ENCODE measurements around the gene C5orf15. TPM values are rescaled to one million over a fixed set of nuclear protein-coding genes. Genes with fewer than 3 reads are reported as not detected.

Gene C5orf15
- total RNA-seq, result 10 to 100 TPM; 23.7 to 26.7 TPM

DNA sequence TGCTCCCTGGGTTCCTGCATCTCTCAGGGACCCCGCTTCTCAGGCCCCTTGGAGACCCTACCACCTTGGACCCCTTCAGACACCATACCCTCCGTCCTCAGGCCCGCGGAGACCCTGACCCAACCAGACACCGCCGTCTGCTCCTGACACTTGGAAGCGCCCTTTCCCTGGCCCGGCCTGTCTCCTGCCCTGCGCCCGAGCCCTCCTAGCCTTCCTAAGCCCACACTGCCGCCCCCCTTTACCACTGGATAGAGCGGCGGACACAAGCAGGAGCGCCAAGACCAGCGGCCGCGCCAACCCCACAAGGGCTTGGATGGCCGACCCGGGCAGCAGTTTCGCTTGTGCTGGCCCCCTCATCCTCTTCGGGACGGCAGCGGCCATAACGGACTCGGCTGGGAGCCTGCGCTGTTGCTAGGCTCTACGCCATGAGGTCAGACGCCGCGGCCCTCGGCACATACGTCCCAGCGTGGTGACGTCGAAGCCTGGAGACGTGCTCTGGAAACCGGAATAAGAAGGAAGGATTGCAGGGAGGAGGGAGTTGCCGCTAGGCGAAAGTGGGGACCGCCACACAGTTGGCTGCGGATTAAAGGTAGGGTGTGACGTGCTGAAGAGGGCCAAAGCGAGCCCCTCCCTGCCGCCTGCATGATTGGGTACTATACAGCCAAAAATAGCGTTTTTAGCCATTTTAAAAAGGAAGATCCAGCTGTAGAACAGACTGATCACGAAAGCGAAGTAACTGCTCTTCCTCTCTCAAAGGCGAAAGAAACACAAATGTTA lies at the start of gene C5orf15:
TSS of gene C5orf15 (minus strand) at position 422 of the 777 bp plus-strand sequence. CDS start at position 381, 41 bp downstream.
- peaks cover 50% of the 10 kb centered on the region for H3K4me1 Mint-ChIP-seq (ENCODE audit: low read depth)

DNA sequence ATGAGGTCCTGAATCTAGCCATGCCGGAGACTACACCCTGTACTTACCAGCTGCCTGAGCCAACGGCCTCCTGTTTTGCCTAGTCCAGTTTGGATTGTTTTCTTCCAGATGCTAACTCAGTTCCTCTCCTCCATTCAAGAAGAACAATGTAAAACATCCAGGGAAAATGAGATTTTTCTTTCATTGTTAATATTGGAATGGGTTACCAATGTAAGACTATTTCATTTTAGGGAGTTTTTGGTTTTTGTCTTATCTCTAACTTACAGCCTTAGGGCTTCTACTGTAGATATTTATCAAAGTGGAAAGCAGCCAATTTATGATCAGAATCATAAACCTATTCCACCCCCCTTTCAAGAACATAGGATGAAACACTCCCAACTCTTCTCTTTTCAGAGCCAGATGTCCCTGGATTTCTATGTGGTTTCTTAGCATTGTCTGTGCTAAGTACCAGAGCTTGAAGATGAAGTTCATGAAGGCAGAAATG lies 39.9 kb upstream of the C5orf15 start:
- no peak for DNase-seq
- no peaks in the 10 kb centered on the region for H3K9me3 Mint-ChIP-seq
- peaks cover 5% of the 10 kb centered on the region for H3K36me3 Mint-ChIP-seq
- H3K4me3 Mint-ChIP-seq, result no peak overlapping the region
- H3K27ac Mint-ChIP-seq, result no peak overlapping the region
- H3K4me1 Mint-ChIP-seq (ENCODE audit: low read depth), result peaks cover 9% of the 10 kb centered on the region
- CTCF ChIA-PET, result interaction anchor here (0.6 to 8.5 kb wide), 3 partner anchors 31 to 139 kb away, joined by 3 to 41 read pairs (median 4); no protein-coding TSS in a partner anchor
- POLR2A ChIA-PET, result no interaction called here
- intact Hi-C loops (cut with micrococcal nuclease), result loop anchor here (10.0 kb wide), 1 partner anchor 726 kb away; the partner anchor contains the start of gene CAMLG
- no peaks in the 10 kb centered on the region for H3K27me3 Mint-ChIP-seq

More for the DNA sequence above, at the start of gene C5orf15:
- ChIA-PET POLR2A (interaction anchor here (1.0 kb wide), 1 partner anchor 9 kb away, joined by 7 read pairs; no protein-coding TSS in a partner anchor), CTCF (interaction anchor here (2.2 kb wide), 1 partner anchor 172 kb away, joined by 8 read pairs; no protein-coding TSS in a partner anchor)
- Mint-ChIP-seq H3K36me3 (peaks cover 14% of the 10 kb centered on the region), H3K27ac (peak within 1 kb of the TSS; percentile 90), H3K9me3 (no peaks in the 10 kb centered on the region), H3K4me3 (peak within 1 kb of the TSS; percentile 91), H3K27me3 (no peaks in the 10 kb centered on the region)
- intact Hi-C loops (cut with micrococcal nuclease), result loop anchor here (1.0 kb wide), 3 partner anchors 9 to 38 kb away; no protein-coding TSS in a partner anchor
- DNase-seq, result peak; percentile 97

DNA sequence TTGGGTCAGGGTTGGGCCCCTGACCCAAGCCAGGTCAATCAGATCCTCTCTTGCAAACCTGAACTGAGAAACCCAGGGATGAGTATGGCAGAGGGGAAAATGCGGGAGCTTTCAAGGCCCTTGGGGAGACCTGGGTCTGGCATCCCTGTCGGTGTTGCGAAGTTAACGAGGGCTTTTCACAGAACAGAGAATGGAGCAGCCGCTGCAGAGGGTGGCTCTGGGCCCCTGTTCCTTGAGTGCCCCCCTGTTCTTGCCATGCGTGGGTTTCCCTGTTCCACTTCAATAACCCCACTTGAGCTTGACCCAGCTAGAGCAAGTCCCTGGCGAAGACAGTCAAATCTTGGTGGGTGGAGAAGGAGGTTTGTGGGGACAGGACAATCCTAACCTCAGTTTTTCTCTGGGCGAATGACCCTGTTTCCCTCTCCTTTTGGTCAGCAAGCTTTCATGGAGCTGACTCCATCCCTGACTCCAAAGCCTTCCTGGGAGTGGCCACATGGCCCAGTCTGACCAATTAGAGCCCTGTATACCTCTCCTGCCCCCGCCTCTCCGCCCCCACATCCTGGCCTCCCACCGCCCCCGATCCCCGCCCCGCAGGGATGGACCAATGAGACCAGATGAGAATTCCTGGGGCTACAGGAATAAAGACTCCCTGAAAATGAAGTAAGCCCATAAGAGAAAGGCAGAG lies 39.3 kb upstream of the C5orf15 start:
- no peak overlapping the region for H3K4me3 Mint-ChIP-seq
- peaks cover 13% of the 10 kb centered on the region for H3K4me1 Mint-ChIP-seq (ENCODE audit: low read depth)
- ChIA-PET CTCF (interaction anchor here (1.1 to 8.5 kb wide), 3 partner anchors 10 to 133 kb away, joined by 4 to 41 read pairs (median 4); no protein-coding TSS in a partner anchor), POLR2A (no interaction called here)
- no peak overlapping the region for H3K27ac Mint-ChIP-seq
- no peak for DNase-seq
- no peaks in the 10 kb centered on the region for H3K27me3 Mint-ChIP-seq
- intact Hi-C loops (cut with micrococcal nuclease), result loop anchor here (10.0 kb wide), 1 partner anchor 727 kb away; the partner anchor contains the start of gene CAMLG
- H3K36me3 Mint-ChIP-seq, result peaks cover 9% of the 10 kb centered on the region
- no peaks in the 10 kb centered on the region for H3K9me3 Mint-ChIP-seq

DNA sequence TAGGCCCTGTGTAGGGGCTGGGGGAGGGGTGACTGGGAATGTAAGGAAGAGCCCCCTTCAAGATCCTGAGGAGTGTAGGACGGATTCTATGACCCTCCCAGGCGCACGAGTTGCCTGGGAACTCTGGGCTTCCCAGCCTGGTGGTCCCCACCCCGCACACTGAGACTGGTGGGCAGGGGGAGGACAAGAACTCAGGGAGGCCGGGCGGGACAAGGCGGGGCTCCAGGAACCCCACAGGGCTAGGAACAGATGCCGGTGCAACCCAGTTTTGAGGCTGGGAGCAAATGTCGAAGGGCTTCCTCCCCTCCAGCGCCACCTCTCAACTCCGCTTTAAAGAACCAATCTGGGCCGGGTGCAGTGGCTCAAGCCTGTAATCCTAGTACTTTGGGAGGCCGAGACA lies 37.7 kb upstream of the C5orf15 start:
- Mint-ChIP-seq H3K9me3 (no peaks in the 10 kb centered on the region), H3K27me3 (no peaks in the 10 kb centered on the region), H3K4me1 (ENCODE audit: low read depth) (peaks cover 25% of the 10 kb centered on the region), H3K4me3 (peak overlapping the region; percentile 88), H3K27ac (no peak overlapping the region), H3K36me3 (peaks cover 18% of the 10 kb centered on the region)
- intact Hi-C loops (cut with micrococcal nuclease), result loop anchor here (10.0 kb wide), 1 partner anchor 729 kb away; the partner anchor contains the start of gene CAMLG
- ChIA-PET CTCF (interaction anchor here (8.5 kb wide), 1 partner anchor 33 kb away, joined by 41 read pairs; no protein-coding TSS in a partner anchor), POLR2A (interaction anchor here (0.6 to 1.8 kb wide), 3 partner anchors 8 to 955 kb away, joined by 3 to 4 read pairs (median 4); no protein-coding TSS in a partner anchor)
- DNase-seq, result no peak

DNA sequence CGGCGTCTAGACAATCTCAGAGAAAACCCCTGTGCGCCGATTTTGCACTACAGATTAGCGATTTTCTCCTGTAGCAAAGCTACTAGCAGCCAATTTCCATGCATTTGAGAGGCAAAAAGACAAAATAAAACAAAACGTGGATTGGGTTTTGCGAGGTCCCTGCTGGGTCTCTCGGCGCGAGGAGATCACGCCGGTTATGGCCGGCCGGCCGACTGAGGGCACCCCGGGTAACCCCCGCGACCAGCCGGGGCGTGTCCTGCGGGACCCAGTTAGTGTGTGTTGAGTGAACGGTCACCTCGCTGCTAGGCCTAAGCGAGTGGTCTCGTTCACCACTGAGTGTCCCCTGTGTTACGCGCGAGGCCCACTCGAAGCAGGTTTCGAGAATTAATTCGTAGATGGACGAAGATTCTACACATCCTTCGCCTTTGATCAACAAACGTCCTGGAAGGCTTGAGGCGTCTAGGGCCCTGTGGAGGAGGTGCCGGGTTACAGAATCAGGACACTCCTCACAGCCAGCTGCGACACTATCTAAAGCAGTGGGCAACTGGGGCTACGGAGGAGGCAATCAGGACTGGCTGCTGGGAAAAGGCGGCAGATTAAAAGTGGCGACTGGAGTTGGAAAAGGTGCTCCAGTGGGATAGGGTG lies 37.1 kb upstream of the C5orf15 start:
- Mint-ChIP-seq H3K36me3 (peaks cover 21% of the 10 kb centered on the region), H3K4me3 (peak overlapping the region; percentile 88), H3K4me1 (ENCODE audit: low read depth) (peaks cover 30% of the 10 kb centered on the region), H3K27me3 (no peaks in the 10 kb centered on the region), H3K27ac (peak overlapping the region; percentile 83), H3K9me3 (no peaks in the 10 kb centered on the region)
- CTCF ChIA-PET, result interaction anchor here (0.8 to 8.5 kb wide), 5 partner anchors 10 to 34 kb away, joined by 3 to 41 read pairs (median 5); no protein-coding TSS in a partner anchor
- POLR2A ChIA-PET, result interaction anchor here (0.7 to 2.5 kb wide), 12 partner anchors 9 to 954 kb away, joined by 3 to 12 read pairs (median 4); partner anchors contain the start of genes PPP2CA and SKP1
- no peak for DNase-seq
- intact Hi-C loops (cut with micrococcal nuclease), result loop anchor here (1.0 to 10.0 kb wide), 3 partner anchors 33 to 729 kb away; partner anchors contain the start of genes CAMLG and SEC24A

DNA sequence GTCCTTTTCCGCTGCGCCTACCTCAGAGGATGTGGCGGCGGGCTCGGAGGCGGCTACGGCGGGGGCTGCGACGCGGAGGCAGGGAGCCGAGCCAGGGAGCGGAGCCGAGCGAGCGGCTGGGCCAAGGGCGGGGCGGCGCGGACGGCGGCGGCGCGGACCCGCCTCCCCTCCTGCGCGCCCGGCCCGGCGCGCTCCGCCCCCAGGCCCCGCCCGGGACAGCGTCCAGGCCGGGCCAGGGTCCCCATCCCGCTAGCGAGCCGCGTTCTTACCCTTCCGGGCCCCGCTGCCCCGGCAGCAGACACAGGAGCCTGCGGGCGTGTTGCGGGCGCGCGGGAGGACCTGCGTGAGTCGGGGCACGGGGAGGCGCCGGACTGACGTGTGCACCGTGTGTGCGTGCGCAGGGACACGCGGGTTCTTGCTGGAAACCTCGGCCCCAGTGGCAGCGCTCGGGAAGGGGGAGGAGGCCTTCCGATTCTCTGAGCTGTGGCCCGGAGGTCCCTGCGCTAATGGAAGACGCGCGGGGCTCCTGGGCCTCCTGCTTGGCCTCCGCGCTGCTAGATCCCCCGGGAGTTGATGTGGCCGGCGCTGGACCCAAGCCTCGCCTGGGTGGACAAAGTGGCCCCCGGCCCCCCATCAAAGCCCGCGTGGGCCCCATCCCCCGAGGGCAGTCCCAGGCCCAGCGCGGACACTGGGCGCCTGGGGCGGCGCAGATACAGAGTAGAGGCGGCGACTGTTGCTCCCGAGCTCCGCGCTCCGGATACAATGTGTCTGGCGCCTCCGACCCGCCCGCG lies 36.4 kb upstream of the C5orf15 start, which contains the start of gene VDAC1:
TSS of gene VDAC1 (minus strand) at position 350 of the 791 bp plus-strand sequence. CDS start 11,963 bp downstream, outside the sequence.
- peak within 1 kb of the TSS; percentile 97 for H3K27ac Mint-ChIP-seq
- ChIA-PET POLR2A (interaction anchor here (0.6 to 2.5 kb wide), 14 partner anchors 9 to 954 kb away, joined by 3 to 12 read pairs (median 4); partner anchors contain the start of genes PPP2CA and SKP1), CTCF (interaction anchor here (0.8 to 8.5 kb wide), 5 partner anchors 9 to 35 kb away, joined by 3 to 41 read pairs (median 5); no protein-coding TSS in a partner anchor)
- H3K36me3 Mint-ChIP-seq, result peaks cover 21% of the 10 kb centered on the region
- DNase-seq, result peak; percentile 85
- intact Hi-C loops (cut with micrococcal nuclease), result loop anchor here (1.0 to 10.0 kb wide), 4 partner anchors 34 to 730 kb away; partner anchors contain the start of genes CAMLG, PPP2CA and SEC24A
- H3K9me3 Mint-ChIP-seq, result no peaks in the 10 kb centered on the region
- H3K4me3 Mint-ChIP-seq, result peak within 1 kb of the TSS; percentile 90
- H3K4me1 Mint-ChIP-seq (ENCODE audit: low read depth), result peaks cover 37% of the 10 kb centered on the region
- H3K27me3 Mint-ChIP-seq, result no peaks in the 10 kb centered on the region

DNA sequence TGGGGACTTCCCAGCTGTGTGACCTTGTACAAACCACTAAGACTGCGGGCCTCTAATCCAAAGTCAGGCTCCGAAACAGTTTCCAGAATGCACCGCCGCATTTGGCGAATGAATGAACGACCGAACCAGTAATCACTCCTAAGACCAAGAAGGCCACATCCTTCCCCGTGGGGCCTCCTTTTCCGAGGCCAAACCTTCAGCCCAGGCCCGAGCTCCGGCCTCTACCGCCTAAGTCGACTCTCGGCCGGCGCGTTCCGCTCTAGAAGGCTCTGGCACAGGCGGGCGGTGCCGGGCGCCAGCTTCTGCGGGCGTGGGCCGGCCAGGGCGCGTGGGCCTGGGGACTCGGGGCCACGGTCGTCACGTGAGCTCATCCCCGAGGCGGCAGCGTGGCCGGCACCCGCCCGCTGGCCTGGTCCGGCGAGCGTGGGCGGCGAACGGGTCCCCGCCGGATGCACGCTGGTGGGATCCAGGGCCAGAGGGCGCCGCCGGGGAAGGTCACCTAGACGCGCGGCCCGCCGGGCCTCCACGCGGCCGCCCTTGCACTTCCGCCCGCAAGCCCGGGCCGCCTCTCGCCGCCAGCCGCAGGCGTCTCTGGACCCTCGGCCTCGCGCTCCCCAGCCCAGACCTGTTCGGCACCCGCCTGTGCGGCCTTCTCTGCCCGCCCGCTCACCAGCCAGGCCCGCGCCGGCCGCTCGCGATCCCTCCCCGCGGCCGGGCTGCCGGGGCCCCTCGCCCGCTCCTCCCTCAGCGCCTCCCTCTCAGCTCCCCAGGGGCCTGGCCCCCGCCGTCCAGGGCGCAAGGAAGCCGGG lies 35.6 kb upstream of the C5orf15 start:
- DNase-seq, result peak; percentile 61
- no peaks in the 10 kb centered on the region for H3K27me3 Mint-ChIP-seq
- peak overlapping the region; percentile 97 for H3K27ac Mint-ChIP-seq
- intact Hi-C loops (cut with micrococcal nuclease), result loop anchor here (1.0 to 10.0 kb wide), 4 partner anchors 35 to 731 kb away; partner anchors contain the start of genes C5orf15, CAMLG and PPP2CA
- CTCF ChIA-PET, result interaction anchor here (0.8 to 8.5 kb wide), 8 partner anchors 11 to 137 kb away, joined by 3 to 41 read pairs (median 4); no protein-coding TSS in a partner anchor
- H3K36me3 Mint-ChIP-seq, result peaks cover 21% of the 10 kb centered on the region
- POLR2A ChIA-PET, result interaction anchor here (0.6 to 2.5 kb wide), 17 partner anchors 9 to 520 kb away, joined by 3 to 12 read pairs (median 4); partner anchors contain the start of genes PPP2CA and SKP1
- no peaks in the 10 kb centered on the region for H3K9me3 Mint-ChIP-seq
- H3K4me3 Mint-ChIP-seq, result peak overlapping the region; percentile 90
- peaks cover 41% of the 10 kb centered on the region for H3K4me1 Mint-ChIP-seq (ENCODE audit: low read depth)

DNA sequence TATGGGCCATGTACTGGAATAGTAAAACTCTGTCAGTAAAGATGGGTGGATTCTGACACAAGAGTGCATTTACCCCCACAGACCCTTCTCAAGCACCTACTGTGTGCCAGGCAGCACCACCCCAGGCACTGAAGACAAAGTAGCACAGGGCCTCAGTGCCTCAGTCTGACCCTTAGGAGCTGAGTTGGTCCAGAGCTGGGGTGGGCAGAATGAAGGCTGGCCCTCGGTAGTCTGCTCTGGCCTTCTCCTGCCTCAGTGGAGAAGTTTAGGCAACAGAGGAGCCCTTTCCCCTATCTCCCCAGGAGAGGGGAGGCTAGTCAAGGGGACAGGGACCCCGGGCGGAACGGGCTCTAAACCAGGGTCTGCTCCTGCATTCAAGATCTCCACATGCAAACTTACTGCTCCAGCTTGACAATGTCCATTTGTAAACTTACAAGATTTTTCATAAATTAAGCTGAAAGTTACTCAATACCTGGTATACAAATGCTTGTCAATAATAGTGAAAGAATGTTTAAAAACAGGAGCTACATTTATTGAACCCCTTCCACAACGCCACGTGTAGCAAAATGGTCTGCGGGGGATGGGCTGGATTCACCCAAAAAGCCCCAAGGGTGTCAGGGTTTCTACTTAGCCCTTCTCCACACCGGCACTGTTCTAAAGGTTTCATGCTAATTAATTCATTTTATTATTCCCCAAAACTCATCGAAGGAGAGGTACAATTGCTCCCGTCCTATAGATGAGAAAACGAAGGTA lies 34.8 kb upstream of the C5orf15 start:
- no peak for DNase-seq
- Mint-ChIP-seq H3K27me3 (no peaks in the 10 kb centered on the region), H3K9me3 (no peaks in the 10 kb centered on the region), H3K4me1 (ENCODE audit: low read depth) (peaks cover 44% of the 10 kb centered on the region), H3K36me3 (peaks cover 21% of the 10 kb centered on the region), H3K27ac (peak overlapping the region; percentile 97), H3K4me3 (peak overlapping the region; percentile 90)
- ChIA-PET POLR2A (interaction anchor here (0.6 to 2.5 kb wide), 17 partner anchors 8 to 223 kb away, joined by 3 to 12 read pairs (median 4); partner anchors contain the start of genes PPP2CA and SKP1), CTCF (interaction anchor here (0.8 to 8.5 kb wide), 7 partner anchors 11 to 138 kb away, joined by 3 to 41 read pairs (median 5); no protein-coding TSS in a partner anchor)
- intact Hi-C loops (cut with micrococcal nuclease), result loop anchor here (1.0 to 10.0 kb wide), 3 partner anchors 35 to 732 kb away; partner anchors contain the start of genes C5orf15, CAMLG and PPP2CA

Data from activated CD4-positive, alpha-beta memory T cell treated with anti-CD3 and anti-CD28 coated beads for 36 hours (primary cell).